Suppressor macrophage treated with lipopolysaccharide for 4 hours (primary cell): ENCODE data around the gene POLR1A.

Source experiments
- DNase-seq: peaks from one replicate; pipeline ENCODE4 v3.0.0-alpha.2; 2020

POLR1A gene

DNA sequence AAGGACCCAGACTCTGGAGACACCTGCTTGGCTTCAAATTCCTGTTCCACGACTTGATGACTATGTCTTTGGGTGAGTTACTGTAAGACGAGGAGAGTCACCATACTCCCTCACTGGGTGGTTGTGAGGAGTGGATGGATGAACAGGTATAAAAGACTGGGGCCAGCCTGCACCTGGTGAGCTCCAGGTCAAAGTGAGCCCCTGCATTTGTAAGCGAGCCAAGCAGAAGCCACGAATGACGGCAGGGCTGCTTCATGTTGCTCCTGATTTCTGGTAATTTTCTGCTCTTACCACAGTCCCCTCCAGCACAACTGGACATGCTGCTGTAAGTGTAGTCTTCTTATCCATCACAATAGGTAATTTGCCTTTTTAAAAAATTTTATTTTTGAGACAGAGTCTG, 86.6 kb downstream of the POLR1A start:
- DNase-seq: no peak

- DNase-seq: no peak
Measured at GRCh38 chr2:86017901-86018896, 87.5 kb downstream of the POLR1A start.

- no peak for DNase-seq
Measured at GRCh38 chr2:86016581-86016980, 89.1 kb downstream of the POLR1A start.

DNA sequence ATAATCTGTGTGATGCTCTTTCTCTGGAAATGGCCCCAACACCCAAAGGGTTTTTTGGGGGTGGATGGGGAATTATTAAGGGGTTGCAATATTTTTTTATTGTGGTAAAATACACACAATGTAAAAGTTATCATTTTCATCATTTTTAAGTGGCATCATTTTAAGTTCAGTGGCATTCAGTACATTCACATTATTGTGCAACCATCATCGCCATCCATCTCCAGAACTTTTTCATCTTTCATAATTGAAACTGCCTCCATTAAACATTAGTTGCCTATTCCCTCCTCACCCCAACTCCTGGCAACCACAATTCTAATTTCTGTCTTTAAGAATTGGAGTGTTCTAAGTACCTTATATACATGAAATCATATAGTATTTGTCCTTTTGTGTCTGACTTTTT, 90.0 kb downstream of the POLR1A start:
- no peak for DNase-seq

GRCh38 chr2:86015006-86015405, 90.7 kb downstream of the POLR1A start:
- no peak for DNase-seq

- no peak for DNase-seq
Measured at GRCh38 chr2:86014493-86014892, 91.2 kb downstream of the POLR1A start.

DNA sequence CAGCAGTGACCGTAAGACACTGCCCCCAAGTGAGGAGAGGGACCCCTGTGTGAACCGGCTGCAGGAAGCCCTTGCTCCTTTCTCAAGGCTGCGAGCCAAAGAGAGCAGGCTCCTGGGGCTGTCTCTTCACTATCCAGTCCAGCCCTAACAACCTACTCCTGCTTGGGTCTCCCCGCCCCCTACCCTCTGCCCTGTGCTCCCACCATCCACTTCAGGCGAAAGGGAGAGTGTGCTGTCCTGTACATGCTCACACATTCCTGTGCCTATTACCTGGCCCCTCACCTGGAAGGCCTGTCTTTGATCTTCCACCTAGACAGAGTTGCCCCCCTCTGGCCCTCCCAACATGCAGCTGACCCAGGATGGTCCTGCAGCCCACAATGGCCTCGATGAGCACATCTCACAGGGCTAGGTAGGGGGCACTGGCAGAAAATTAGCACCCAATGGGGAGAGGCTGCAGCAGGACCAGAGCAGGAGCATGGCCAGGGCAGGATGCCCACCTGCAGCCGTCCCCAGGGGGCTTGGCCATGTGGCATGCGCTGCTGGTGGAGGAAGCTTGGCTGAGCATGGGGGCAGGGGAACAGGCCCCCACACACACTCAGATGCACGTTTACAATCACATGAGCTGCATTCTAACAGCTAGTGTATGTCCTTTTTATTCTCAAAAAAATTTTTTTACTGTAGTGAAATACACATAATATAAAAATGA, 93.5 kb downstream of the POLR1A start:
- no peak for DNase-seq

DNA sequence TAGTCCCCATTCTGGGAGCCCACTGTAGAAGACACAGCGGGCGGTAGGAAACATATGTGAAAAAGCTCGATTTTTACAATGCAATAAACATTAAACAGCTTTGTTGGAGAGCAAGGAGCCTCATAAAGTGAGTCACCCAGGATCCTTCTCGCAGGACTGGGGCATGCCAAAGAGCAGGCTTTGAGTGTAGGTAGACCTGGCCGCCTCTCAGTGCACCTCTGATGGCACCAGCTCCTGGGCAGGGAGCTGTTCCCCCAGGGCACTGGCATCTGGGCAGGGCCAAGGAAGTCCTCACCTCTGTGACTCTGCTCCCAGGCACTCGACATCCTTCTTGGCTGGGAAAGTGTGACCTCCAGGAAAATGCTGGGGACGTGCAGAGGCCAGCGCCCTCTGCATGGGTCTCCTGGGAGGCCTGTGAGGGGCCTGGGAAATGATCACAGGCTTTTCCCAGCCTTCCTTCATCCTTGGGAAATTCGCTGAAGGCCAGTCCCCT, 94.2 kb downstream of the POLR1A start:
- DNase-seq: no peak

DNA sequence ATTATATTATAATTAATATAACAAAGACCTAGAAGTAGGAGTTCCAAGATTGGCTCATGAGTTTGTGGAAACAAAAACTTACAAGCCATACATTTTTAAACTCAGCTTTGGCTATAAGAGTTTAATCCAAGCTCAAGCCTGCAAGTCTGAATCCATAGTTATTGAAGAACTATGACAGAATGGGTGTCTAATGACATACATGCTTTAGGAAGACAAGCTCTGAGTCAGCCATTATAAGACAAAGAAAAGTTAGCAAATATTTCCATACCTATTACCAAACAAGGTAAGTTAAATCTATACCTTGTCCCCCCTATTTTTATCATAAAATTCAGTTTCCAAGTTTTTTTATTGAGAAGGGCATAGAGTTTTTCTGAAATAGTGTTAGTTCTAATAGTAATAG, 95.6 kb downstream of the POLR1A start:
- DNase-seq: no peak

- no peak for DNase-seq
Measured at GRCh38 chr2:86006524-86006923, 99.2 kb downstream of the POLR1A start.

- DNase-seq: no peak
Measured at GRCh38 chr2:86003967-86004366, 101.7 kb downstream of the POLR1A start.

DNA sequence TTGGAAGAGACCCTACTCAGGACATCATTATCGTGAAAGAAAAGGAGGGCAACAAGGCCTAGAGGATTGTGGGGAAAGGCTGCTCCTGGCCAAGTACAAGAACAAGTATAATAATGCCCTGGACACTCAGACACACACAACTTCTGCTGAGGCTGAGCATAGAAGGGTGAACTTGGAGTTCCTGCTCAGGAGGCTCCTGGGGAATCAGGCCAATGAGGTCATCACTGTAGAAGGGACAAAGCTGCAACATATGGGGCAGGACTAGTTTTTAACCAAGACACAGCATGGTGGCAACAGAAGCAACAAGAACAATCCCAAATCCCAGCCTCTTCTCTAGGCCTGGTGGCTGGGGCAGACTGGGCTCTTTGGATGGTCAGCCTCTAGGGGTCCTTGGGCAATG, 102.6 kb downstream of the POLR1A start:
- DNase-seq: no peak

DNA sequence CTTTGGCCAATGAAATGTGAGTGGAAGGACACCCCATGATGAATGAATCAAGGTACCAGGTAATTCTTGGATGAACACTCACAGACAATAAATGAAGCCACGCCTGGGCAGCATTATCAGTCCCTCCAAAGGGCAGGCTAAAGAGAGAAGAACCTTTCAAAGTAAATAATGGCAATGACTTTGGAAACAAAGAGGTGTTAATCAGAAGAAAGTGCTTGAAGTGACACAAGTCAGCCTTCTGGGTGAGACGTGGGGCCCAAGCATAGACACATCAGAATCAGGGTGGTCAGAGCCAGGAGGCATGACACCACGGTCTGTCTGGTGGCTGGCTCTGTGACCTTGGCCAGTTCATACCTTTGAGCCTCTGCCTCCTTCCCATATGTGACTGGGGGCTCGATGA, 103.3 kb downstream of the POLR1A start:
- no peak for DNase-seq

GRCh38 chr2:86001326-86001725, 104.4 kb downstream of the POLR1A start:
- no peak for DNase-seq

GRCh38 chr2:86000938-86001312, 104.8 kb downstream of the POLR1A start:
- no peak for DNase-seq

DNA sequence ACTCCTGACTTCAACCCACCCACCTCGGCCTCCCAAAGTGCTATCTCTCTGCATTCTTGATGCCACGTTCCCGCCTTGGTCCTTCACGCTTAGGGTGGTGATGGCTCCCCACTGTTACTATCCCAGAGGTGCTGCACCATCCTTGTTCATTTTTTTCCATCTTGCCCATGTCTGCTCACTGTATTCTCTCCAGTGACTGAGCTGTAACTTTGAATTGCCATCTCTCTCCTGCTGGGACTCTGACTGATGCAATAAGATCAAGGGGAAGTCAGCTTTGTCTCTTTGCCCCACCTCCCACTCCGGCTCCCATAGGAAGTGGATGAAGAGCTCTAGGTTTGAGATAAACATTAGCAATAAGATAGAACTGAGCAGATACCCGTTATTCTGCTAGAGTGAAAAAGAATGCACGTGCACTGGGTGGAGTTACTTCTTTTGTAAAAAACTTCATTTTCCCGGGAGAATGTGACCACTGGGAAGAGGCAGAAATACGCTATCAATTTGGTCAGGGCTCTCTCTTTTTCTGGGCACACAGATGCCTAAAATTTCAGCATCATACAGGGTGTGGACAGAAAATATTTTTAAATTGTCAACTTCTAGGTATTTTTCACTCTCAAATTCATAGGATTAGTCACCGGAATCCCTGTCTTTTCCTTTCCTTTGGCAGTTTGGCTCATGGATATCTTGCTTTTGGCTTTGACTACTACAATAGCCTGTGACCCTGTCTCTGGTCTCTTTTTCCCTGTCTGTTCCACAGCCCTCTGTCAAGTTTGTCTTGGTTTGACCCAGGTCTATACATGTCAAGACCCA, 105.4 kb downstream of the POLR1A start:
- DNase-seq: peak; percentile 67

- DNase-seq: peak; percentile 72
Measured at GRCh38 chr2:85999061-85999831, 106.4 kb downstream of the POLR1A start.

DNA sequence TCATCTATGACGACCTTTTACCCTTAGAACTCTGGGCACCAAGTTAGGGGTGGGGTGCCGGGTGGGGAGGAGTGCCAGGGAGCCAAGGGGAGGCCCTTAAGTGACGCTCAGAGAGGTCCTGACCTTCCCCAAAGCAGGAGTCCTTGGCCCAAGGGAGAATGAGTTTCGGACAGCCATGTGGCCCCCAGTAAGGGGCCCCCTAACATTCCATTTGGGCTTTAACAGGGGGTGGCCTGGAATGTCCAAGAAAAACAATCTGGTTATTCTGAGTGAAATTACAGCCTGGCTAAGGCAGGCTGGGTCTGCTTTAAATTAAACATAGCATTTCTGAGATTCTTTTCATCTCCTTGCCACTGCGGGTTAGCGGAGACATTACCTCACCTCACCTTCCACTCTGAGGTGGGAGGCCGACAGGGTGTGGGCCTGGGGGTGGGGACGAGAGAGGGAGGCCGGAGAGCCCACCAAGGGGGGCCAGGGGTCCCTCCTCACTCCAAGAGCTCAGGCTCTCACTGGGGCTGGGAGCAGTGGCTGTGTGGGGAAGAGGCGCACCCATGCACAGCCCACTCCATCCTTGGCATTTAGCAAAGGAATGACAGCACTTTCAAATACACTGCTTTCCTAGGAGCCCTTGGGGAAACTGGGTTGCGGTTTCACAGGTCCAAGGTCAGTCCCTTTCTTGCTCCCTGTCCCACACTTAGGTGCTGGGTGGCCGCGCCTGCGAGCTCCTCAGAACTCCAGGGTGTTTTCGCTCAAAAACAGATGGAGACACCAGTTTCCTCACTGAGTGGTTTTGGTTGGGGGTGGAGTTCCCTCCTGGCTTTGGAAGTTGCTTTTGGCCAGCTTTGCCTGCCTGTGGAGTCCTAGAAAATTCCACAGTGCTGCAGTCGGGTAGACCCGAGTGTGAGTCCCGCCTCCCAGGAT, 107.4 kb downstream of the POLR1A start:
- DNase-seq: peak; percentile 42

DNA sequence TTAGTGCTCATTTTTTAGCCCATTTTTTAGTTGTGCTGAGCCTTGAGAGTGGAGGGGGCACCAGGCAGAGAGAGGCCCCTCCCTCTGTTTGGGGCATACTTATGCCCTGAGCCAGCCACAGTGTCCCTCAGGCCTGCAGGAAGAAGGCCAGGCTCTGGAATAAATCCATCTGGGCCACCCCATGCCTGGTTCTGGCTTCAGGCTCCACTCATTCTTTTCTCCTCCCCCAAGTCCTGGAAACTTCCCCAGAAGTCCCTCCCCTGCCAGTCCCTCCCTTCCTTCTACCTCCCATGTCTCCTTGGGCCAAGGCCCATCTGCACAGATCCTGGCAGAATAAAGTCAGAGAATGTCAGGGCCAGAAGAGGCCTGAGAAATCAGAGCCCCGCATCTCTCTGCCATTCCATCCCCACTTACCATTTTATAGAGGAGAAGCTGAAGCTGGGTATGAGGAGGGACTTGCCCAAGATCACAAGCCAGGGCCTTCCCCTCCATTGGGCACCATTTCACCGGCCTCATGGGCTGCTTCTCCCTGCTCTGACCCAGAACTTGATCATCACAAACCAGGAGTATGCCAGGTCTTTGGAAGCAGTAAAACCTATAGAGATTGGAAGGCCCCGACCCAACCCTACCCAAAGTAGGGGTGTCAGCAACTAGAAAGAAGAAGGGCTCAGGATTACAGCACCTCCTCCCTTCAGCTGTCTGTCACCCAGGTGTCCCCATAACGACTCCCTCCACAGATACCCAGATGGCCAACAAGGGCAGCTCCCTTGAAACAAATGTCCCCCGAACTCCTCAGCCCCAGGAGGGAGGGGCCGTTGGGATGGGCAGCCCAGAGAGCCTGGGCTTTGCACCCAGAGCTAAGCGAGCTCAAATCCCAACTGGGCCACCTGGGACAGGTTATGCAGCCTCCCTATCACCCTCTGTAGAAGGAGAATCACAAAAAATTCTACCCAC, 108.4 kb downstream of the POLR1A start:
- peak; percentile 23 for DNase-seq

- DNase-seq: no peak
Measured at GRCh38 chr2:85996591-85996990, 109.1 kb downstream of the POLR1A start.
